Stimulated activated CD8-positive, alpha-beta memory T cell treated with anti-CD3 and anti-CD28 coated beads, Interleukin-12 subunit alpha, Interleukin-12 subunit beta, amount 100 ng/mL, for 4 hours (primary cell): Measurements from ENCODE around the gene IREB2.

Source experiments
- DNase-seq: peaks from one replicate; pipeline ENCODE4 v3.0.0-alpha.2; 2020; ENCODE audit warnings: low read depth

Gene IREB2

GRCh38 chr15:78550815-78551214 is 112.8 kb downstream of the IREB2 start:
- no peak for DNase-seq
